ENCODE results near the gene ERICH6. TPM values are rescaled to one million over a fixed set of nuclear protein-coding genes. Genes with fewer than 3 reads are reported as not detected.

Gene ERICH6
- total RNA-seq, 4 donors from 2014 or later: not detected

DNA sequence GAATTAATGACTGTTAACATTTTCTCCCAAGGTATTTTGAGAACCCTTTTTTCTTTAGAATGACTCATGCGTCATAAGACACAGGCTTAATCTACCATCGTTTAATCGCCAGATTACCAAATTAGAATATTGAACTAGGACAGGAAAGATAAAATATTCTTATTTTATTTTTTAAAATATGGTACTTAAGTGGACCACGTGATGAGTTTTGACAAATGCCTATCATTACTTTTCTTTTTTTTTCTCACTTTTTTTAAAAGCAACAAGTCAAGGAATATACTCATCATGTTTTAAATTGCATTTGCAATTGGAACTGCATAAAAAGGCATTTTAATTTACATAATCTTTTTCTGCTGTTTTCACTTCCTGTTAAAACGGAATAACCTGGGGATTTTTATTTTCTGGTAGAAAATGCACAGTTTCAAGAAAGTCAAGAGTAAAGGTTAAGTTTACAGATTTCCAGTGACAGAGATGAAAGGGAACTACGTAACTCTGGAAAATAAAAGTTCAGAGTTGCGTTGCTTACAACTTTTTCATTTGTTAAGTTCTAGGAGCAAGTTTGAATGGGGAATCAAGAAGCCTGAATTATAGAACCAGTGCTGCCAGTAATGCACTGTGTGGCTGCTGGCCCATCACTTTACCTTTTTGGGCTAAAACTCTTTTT is 35.6 kb upstream of the ERICH6 start:
- DNase-seq (ENCODE audit: low spot score in 2 of 2): no peak
- WGBS, 2 donors: 60 to 67% methylated on average over 7 of the region's 7 CpGs
- no peak overlapping the region for H3K4me3 ChIP-seq (ENCODE audit: low read depth, poor library complexity, severe bottlenecking)
- no peak for TF ChIP-seq POLR2A (IDR thresholded peaks at IDR 0.05)
- TF ChIP-seq, protein P1, sequence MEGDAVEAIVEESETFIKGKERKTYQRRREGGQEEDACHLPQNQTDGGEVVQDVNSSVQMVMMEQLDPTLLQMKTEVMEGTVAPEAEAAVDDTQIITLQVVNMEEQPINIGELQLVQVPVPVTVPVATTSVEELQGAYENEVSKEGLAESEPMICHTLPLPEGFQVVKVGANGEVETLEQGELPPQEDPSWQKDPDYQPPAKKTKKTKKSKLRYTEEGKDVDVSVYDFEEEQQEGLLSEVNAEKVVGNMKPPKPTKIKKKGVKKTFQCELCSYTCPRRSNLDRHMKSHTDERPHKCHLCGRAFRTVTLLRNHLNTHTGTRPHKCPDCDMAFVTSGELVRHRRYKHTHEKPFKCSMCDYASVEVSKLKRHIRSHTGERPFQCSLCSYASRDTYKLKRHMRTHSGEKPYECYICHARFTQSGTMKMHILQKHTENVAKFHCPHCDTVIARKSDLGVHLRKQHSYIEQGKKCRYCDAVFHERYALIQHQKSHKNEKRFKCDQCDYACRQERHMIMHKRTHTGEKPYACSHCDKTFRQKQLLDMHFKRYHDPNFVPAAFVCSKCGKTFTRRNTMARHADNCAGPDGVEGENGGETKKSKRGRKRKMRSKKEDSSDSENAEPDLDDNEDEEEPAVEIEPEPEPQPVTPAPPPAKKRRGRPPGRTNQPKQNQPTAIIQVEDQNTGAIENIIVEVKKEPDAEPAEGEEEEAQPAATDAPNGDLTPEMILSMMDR (IDR thresholded peaks at IDR 0.05): no peak
- intact Hi-C loops (cut with DNase I; ENCODE audit: low total_unique reads): no loop called here

DNA sequence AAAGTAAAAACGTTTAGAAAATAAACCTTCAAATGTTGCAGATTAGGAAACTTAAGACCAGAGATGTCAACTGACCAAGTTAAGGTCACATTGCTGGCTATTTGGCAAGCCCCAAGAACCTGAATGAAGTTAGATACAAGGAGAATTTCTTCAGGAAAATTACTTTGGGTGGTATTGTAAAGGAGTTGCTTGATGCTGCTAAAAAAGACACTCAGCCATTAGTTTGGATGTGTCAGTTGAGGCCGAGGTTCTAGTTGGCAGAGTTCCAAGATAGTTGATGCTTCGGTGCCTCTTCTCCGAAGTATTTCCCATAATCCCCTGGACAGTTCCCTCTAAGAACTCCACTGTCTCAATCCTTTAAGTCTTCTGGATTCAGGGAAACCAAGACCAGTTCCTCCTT is 35.0 kb upstream of the ERICH6 start:
- no peak for TF ChIP-seq POLR2A (IDR thresholded peaks at IDR 0.05)
- TF ChIP-seq, protein P1 (IDR thresholded peaks at IDR 0.05): no peak
- H3K4me3 ChIP-seq (ENCODE audit: low read depth, poor library complexity, severe bottlenecking): no peak overlapping the region
- DNase-seq (ENCODE audit: low spot score in 2 of 2): peak in 1 of 2 donors; percentile 28
- 53 to 55% methylated on average over 4 of the region's 4 CpGs for WGBS, 2 donors
- intact Hi-C loops (cut with DNase I; ENCODE audit: low total_unique reads): no loop called here

DNA sequence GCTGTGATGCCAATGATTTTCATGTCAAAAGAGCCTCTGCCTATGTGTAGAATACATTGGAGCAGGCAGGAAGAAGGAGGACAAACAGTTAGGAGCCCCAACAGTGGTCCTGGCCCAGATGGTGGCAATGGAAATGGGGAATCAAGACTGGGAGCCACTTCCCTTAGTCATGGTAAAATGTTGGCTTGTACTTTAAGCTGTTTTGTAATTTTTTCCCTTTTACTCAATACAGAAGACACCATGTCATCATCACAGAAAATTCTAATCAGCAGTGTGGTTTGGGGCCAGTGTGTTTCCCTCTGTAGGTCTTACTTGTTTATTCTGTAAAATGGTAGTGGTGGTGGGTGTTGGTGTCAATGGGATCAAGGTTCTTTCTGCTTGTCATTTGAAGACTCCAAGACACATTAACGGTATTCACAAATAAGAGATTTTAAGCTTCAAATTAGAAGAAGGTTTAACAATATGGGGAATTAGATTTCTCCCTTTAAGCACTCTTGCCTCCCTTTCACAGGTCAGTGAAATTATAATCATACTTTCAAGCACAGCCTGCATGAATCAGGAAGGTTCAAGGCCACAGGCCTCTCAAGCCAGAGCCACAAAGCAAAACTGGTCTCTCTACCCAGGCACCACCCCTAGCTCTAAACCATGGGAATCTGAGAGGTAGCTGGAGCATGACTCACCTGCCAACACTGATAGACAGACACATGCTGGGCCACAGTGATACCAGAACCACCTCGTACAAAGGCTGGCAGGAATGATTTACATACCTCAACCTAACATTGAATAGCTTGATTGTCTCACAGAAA is 34.4 kb upstream of the ERICH6 start:
- intact Hi-C loops (cut with DNase I; ENCODE audit: low total_unique reads): no loop called here
- DNase-seq (ENCODE audit: low spot score in 2 of 2): peak in 1 of 2 donors; percentile 37
- no peak overlapping the region for H3K4me3 ChIP-seq (ENCODE audit: low read depth, poor library complexity, severe bottlenecking)
- TF ChIP-seq POLR2A (IDR thresholded peaks at IDR 0.05): no peak
- TF ChIP-seq, protein P1 (IDR thresholded peaks at IDR 0.05): no peak
- 69 to 76% methylated on average over 2 of the region's 2 CpGs for WGBS, 2 donors

DNA sequence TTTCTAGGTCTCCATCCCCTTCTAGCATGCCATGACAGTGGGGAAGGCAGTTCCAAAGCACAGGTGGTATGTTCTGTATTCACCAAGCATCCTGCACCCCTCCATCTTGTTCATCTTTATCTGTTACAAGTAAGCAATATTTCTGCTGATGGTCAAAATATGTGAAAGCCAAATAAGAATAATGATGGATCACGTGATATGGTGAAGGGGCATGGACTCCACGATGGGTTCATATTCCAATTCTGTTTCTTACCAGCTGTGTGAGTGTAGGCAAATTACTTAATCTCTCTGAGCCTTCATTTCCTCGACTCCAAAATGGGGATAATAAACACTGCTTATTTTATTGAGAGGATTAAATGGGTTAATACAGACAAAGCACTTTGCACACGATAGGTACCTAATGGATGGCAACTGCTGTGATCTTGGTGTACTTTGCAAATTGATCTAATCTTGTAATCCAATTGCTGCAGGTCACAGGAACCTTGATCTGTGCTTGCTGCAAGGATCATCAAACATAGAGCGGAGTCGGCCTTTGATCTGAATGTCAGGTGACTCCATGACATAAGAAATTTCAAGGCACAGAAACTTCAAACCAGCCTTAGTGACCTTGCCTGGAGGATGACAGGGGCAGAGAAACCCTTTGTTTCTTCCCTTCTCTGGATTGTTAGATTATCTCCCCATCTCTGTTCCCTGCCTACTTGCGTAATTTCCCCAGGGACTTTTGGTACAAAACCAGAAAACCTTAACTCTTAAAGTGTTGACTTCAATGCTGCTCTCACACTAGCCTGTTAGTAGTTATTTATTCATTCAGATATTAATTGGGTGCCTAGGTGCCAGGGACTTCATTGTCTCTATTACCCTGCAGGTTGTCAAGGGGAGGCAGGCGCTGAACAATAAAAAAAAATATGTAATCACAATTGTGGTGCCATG is 33.4 kb upstream of the ERICH6 start:
- 61 to 62% methylated on average over 8 of the region's 8 CpGs for WGBS, 2 donors
- DNase-seq (ENCODE audit: low spot score in 2 of 2): peak in 1 of 2 donors; percentile 39
- TF ChIP-seq, protein P1 (IDR thresholded peaks at IDR 0.05): no peak
- no peak for TF ChIP-seq POLR2A (IDR thresholded peaks at IDR 0.05)
- H3K4me3 ChIP-seq (ENCODE audit: low read depth, poor library complexity, severe bottlenecking): no peak overlapping the region
- intact Hi-C loops (cut with DNase I; ENCODE audit: low total_unique reads): no loop called here

DNA sequence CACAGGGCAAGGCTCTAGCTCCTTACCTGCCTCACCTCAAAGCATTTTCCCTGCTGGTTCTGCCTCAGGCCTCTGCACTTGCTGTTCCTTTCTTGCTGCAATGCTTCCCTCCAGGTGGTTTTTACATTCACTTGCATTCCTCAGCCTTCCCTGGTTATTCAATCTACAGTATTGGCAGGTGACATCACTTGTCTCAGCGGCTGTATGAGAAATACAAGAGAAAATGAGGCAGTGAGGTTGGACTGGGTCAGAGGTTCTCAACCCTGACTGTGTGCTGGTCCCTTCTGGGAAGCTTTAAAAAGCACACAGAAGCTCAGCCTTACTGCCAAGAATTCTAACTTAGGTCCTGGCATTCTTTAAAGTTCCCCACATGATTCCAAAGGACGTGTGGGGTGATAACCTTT is 32.6 kb upstream of the ERICH6 start:
- intact Hi-C loops (cut with DNase I; ENCODE audit: low total_unique reads): no loop called here
- TF ChIP-seq, protein P1 (IDR thresholded peaks at IDR 0.05): no peak
- no peak for TF ChIP-seq POLR2A (IDR thresholded peaks at IDR 0.05)
- no peak overlapping the region for H3K4me3 ChIP-seq (ENCODE audit: low read depth, poor library complexity, severe bottlenecking)
- no peak for DNase-seq (ENCODE audit: low spot score in 2 of 2)
- WGBS, 2 donors: 48 to 50% methylated on average over 2 of the region's 2 CpGs
